HG03139 (cell line): ENCODE results near the gene PKIG.
"Not testable (repeated sequence)": the region's sequence is repeated elsewhere in the genome, so short reads cannot be mapped to it uniquely, and the experiment has no call there.

Experiments
- ATAC-seq: cut with Tn5 transposase; IDR thresholded peaks from one replicate; pipeline ENCODE4 v1.9.1; 2021; ENCODE audit not compliant: unreplicated experiment

Gene PKIG

GRCh38 chr20:44637522-44638372 is 55.4 kb downstream of the PKIG start:
- no peak for ATAC-seq

- ATAC-seq = no peak
Measured at GRCh38 chr20:44640522-44640921, 58.1 kb downstream of the PKIG start.

DNA sequence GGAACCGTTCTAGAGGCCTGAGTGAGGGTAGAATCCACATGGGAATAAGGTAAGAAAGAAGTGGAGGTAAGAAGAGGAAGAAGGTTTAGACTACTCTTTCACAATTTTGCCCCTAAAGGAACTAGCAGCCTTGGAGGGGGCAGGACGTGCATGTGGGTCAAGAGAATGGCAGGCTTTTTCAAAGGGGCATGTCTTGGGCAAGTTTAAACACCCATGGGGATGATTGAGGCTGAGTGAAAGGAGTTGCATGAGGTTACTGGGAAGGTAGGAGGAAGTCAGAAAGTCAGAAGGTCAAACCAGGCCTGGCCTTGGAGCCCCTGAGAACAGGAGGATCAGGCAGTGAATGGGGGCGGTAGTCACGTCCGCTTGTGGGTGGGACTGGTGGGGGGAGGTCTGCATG is 58.9 kb downstream of the PKIG start:
- ATAC-seq = no peak

- peak; percentile 30 for ATAC-seq
Measured at GRCh38 chr20:44642203-44643153, 60.1 kb downstream of the PKIG start.

- no peak for ATAC-seq
Measured at GRCh38 chr20:44643154-44643519, 60.8 kb downstream of the PKIG start.

DNA sequence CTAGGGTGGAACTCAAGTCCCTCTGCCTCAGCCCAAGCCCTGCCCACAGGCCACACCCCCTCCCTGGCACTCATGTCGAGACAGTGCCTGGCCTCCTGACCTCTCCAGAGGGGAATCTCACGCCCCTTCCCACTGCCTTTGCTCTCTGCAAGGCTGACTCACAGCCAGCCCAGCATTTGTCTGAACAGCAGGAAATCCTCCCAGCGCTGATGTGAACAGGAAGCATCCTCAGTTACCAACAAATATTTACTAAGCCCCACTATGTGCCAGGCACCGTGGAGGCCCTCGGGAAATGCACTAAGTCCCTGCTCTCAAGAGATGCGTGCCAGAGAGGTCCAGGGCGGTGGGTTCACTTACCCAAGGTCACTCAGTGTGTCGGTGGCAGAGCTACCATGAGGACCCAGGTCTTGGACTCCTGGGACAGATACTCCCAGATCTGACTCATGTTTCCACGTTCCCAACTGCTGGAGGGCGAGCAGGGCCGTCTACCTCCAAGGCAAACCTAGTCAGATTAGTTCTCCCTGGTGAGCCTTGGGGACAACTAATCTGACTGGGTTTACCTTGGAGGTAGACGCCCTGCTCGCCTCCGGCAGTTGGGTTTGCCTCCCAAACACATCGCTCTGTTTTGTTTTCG is 61.3 kb downstream of the PKIG start:
- no peak for ATAC-seq

- ATAC-seq = no peak
Measured at GRCh38 chr20:44644230-44644617, 61.8 kb downstream of the PKIG start.

DNA sequence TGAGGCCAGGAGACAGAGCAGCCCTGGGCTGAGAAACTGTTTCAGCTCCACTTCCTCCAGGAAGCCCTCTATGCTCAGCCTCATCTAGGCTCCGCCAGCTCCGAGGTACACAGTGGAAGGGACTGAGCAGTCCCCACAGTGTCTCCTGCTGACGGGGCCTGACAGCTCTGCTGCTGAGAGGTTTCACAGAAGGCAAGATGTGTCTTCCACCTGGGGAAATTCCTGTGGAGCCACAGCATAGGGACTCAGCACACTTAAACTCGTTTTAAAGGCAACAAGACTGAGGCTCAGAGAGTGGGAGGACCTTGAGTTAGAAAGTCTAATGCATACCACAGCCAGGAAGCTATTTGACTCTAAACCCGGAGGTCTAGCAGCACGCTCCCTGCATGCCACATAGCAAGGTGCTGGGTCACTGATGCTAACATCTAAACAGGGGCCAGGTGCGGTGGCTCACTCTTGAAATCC is 62.3 kb downstream of the PKIG start:
- no peak for ATAC-seq

DNA sequence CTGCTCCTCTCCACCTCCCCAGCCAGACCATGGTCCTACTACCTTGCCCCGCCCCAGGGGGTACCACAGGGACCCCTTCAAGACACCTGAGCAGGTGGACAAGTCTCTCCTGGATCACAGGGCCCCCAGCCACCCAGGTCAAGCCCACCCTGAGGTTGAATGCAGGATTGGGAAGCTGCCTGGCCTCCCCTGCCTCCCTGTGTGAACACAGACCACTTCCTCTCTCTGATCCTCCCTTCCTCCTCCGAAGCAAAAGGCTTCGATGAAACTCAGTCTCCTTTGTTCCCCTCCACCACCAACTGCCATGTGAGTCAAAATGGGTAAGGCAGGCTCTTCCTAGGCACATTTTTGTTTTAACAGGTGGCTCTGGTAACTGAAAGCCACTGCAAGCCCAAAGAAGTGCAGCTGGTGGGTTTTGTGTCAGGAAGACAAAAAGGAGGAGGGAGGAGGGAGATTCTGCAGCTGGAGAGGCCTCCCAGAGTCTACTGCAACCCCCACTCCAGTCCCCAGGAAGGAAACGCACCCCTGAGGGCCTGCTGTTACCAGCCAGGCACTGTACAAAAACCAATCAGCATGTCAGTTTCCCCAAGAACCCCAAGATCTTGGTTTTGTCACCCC is 63.8 kb downstream of the PKIG start:
- ATAC-seq = no peak

DNA sequence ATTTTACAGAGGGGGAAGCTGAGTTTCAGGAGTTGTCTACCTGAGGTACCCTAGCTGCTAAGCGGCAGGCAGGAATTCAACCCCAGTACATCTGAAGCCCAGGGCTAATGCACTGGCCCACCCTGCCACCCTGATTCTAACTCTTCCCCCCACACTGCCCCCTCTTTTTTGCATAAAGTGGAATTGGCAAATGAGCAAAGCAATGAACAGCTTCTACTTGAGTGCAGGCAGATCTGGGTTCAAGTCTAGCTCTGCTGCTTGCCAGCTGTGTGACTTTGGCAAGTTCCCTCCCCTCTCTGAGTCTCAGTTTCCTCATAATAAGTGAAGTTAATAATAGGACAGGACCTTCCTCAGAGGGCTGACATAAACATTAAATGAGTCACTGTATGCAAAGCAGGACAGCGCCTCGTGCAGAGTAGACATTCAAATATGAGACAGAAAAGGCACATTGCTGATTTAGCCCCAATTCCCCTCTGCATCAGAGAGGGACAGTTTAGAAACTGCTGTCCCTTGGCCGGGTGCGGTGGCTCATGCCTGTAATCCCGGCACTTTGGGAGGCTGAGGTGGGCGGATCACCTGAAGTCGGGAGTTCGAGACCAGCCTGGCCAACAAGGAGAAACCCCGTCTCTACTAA is 64.4 kb downstream of the PKIG start:
- ATAC-seq = peak; percentile 41

- no peak for ATAC-seq
Measured at GRCh38 chr20:44648068-44648467, 65.7 kb downstream of the PKIG start.

DNA sequence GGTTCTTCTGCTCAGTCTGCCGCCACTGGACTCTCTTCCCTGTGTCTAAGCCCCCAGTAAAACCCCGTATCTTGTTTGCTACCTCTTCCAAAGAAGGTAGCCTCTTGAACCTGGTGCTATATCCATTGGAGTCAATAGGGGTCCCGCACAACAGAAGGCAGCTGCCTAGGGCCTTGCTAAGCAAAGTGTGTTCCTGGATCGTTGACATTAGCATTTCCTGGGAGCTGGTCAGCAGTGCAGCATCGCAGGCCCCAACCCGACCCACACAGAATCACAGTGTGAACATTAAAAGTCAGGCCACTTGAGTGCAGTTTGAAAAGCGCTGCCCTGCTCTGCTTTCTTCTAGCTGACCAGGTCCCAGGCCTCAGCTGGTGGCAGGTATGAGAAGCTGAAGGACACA is 66.2 kb downstream of the PKIG start:
- ATAC-seq = no peak

GRCh38 chr20:44649126-44649525 is 66.7 kb downstream of the PKIG start:
- ATAC-seq = no peak

- no peak for ATAC-seq
Measured at GRCh38 chr20:44649976-44650375, 67.6 kb downstream of the PKIG start.

GRCh38 chr20:44650771-44651433 is 68.5 kb downstream of the PKIG start:
- ATAC-seq = no peak

- ATAC-seq = no peak
Measured at GRCh38 chr20:44651434-44651683, 69.0 kb downstream of the PKIG start.

GRCh38 chr20:44651684-44652423 is 69.5 kb downstream of the PKIG start, which contains the start of gene ADA:
Gene ADA (minus strand): TSS chr20:44651699. CDS start chr20:44651607, 92 bp downstream.
- no peak for ATAC-seq

- ATAC-seq = no peak
Measured at GRCh38 chr20:44653546-44653945, 71.2 kb downstream of the PKIG start.

DNA sequence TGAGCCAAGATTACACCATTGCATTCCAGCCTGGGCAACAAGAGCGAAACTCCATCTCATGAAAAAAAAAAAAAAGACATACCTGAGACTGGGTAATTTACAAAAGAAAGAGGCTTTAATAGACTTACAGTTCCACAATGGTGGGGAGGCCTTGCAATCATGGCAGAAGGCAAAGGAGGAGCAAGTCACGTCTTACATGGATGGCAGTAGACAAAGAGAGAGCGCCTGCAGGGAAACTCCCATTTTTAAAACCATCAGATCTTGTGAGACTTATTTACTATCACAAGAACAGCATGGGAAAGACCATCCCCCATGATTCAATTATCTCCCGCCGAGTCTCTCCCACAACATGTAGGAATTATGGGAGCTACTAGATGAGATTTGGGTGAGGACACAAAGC is 71.8 kb downstream of the PKIG start:
- not testable (repeated sequence) for ATAC-seq
